Astrocyte (in vitro differentiated cells and primary cell): Measurements from ENCODE around the gene EXD1. TPM values are rescaled to one million over a fixed set of nuclear protein-coding genes. Genes with fewer than 3 reads are reported as not detected.

Source experiments
- DNase-seq: peaks from one replicate; pipeline ENCODE4 v3.0.0-alpha.2; 2010; ENCODE audit warnings: low read depth
- FAIRE-seq: peaks from 2 replicates; lab custom pipeline; 2011; peaks lifted over from hg19 to GRCh38; lab: Jason Lieb, UNC
- H2AFZ ChIP-seq: 2 replicates; pipeline ENCODE4 v1.6.0; 2012; ENCODE audit warnings: low read depth, low read length, inconsistent platforms
- H3K27ac ChIP-seq: 2 replicates; pipeline ENCODE4 v1.5.1; 2011; ENCODE audit warnings: low read depth, low read length, inconsistent platforms
- H3K27me3 ChIP-seq: 2 replicates; pipeline ENCODE4 v1.6.0; 2011; ENCODE audit warnings: low read length, inconsistent platforms; ENCODE audit not compliant: insufficient read depth
- H3K36me3 ChIP-seq: 2 replicates; pipeline ENCODE4 v1.5.1; 2011; ENCODE audit warnings: low read length, inconsistent platforms; ENCODE audit not compliant: insufficient read depth
- H3K4me1 ChIP-seq: 2 replicates; pipeline ENCODE4 v1.5.1; 2011; ENCODE audit warnings: low read length, inconsistent platforms; ENCODE audit not compliant: insufficient read depth
- H3K4me2 ChIP-seq: 2 replicates; pipeline ENCODE4 v1.6.0; 2012; ENCODE audit warnings: low read length, inconsistent platforms
- H3K4me3 ChIP-seq: 2 replicates; pipeline ENCODE4 v1.5.1; 2011; ENCODE audit warnings: low read depth, mild to moderate bottlenecking, low read length, inconsistent platforms; ENCODE audit not compliant: insufficient read depth
- H3K79me2 ChIP-seq: 2 replicates; pipeline ENCODE4 v1.6.0; 2012; ENCODE audit warnings: mild to moderate bottlenecking, low read length, inconsistent platforms; ENCODE audit not compliant: insufficient read depth
- H3K9ac ChIP-seq: 2 replicates; pipeline ENCODE4 v1.6.0; 2012; ENCODE audit warnings: mild to moderate bottlenecking, low read length, inconsistent platforms
- H3K9me3 ChIP-seq: 2 replicates; pipeline ENCODE4 v1.5.1; 2012; ENCODE audit warnings: low read depth, mild to moderate bottlenecking, low read length, inconsistent platforms; ENCODE audit not compliant: insufficient read depth
- H4K20me1 ChIP-seq: 2 replicates; pipeline ENCODE4 v1.6.0; 2012; ENCODE audit warnings: low read length, inconsistent platforms; ENCODE audit not compliant: insufficient read depth
- H3K27ac Mint-ChIP-seq: one replicate; pipeline ENCODE4 v1.8.0; 2021; ENCODE audit warnings: mild to moderate bottlenecking, mixed read lengths; ENCODE audit not compliant: unreplicated experiment
- H3K27me3 Mint-ChIP-seq: one replicate; pipeline ENCODE4 v1.8.0; 2021; ENCODE audit warnings: low read depth, mixed read lengths; ENCODE audit not compliant: unreplicated experiment
- H3K36me3 Mint-ChIP-seq: one replicate; pipeline ENCODE4 v1.8.0; 2021; ENCODE audit warnings: low read depth, mixed read lengths; ENCODE audit not compliant: unreplicated experiment
- H3K4me1 Mint-ChIP-seq: one replicate; pipeline ENCODE4 v1.8.0; 2021; ENCODE audit warnings: low read depth, mixed read lengths; ENCODE audit not compliant: unreplicated experiment
- H3K4me3 Mint-ChIP-seq: one replicate; pipeline ENCODE4 v1.8.0; 2021; ENCODE audit warnings: mild to moderate bottlenecking, moderate library complexity, mixed read lengths; ENCODE audit not compliant: unreplicated experiment
- H3K9me3 Mint-ChIP-seq: one replicate; pipeline ENCODE4 v1.8.0; 2021; ENCODE audit warnings: mild to moderate bottlenecking, mixed read lengths; ENCODE audit not compliant: unreplicated experiment
- EZH2 ChIP-seq: IDR thresholded peaks from 2 replicates; pipeline ENCODE4 v1.6.1; 2012; ENCODE audit warnings: mild to moderate bottlenecking, low read length, inconsistent platforms; ENCODE audit not compliant: insufficient read depth
- total RNA-seq: library from RNA; stranded (reverse); gene quantifications from 2 replicates; pipeline ENCODE4 v1.2.1, GENCODE V29; 2021
- TF ChIP-seq, protein P1 (sequence below): IDR thresholded peaks from 2 replicates; pipeline ENCODE4 v1.5.1; 2011; ENCODE audit warnings: low read depth, mild to moderate bottlenecking, inconsistent platforms, low read length, moderate library complexity; ENCODE audit not compliant: insufficient read depth

The EXD1 gene
- total RNA-seq, 1 donor from 2014 or later: 0.07 TPM

DNA sequence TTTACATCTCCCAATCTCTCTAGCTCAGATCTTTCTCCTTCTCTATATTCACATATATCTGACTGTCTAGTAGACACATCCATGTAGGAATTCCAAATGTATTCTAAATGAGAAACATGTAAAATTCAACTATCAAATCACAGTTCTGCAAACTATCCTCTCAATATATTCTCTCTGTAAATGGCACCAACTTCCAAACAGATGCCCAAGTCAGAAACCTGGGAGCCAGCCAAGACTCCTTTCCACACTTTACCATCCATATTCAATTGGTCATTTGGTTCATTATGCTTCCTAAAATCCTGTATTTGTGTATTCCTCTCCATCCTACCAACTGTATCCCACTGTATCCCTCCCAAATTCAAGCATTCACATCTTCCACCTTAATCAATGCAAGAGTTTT, 61.5 kb downstream of the EXD1 start:
- no peaks in the 10 kb centered on the region for H4K20me1 ChIP-seq
- Mint-ChIP-seq H3K27me3 (peaks cover 11% of the 10 kb centered on the region), H3K36me3 (no peaks in the 10 kb centered on the region), H3K27ac (no peak overlapping the region), H3K9me3 (no peaks in the 10 kb centered on the region), H3K4me1 (no peaks in the 10 kb centered on the region), H3K4me3 (no peak overlapping the region)
- no peaks in the 10 kb centered on the region for H3K9me3 ChIP-seq
- no peaks in the 10 kb centered on the region for H3K4me1 ChIP-seq
- no peak overlapping the region for H3K4me3 ChIP-seq
- H2AFZ ChIP-seq: no peak overlapping the region
- H3K36me3 ChIP-seq: no peaks in the 10 kb centered on the region
- DNase-seq (no peak), FAIRE-seq (no peak)
- H3K79me2 ChIP-seq: no peaks in the 10 kb centered on the region
- no peak overlapping the region for H3K9ac ChIP-seq
- no peak overlapping the region for H3K4me2 ChIP-seq
- TF ChIP-seq EZH2: no peak
- TF ChIP-seq, protein P1, sequence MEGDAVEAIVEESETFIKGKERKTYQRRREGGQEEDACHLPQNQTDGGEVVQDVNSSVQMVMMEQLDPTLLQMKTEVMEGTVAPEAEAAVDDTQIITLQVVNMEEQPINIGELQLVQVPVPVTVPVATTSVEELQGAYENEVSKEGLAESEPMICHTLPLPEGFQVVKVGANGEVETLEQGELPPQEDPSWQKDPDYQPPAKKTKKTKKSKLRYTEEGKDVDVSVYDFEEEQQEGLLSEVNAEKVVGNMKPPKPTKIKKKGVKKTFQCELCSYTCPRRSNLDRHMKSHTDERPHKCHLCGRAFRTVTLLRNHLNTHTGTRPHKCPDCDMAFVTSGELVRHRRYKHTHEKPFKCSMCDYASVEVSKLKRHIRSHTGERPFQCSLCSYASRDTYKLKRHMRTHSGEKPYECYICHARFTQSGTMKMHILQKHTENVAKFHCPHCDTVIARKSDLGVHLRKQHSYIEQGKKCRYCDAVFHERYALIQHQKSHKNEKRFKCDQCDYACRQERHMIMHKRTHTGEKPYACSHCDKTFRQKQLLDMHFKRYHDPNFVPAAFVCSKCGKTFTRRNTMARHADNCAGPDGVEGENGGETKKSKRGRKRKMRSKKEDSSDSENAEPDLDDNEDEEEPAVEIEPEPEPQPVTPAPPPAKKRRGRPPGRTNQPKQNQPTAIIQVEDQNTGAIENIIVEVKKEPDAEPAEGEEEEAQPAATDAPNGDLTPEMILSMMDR: no peak
- H3K27me3 ChIP-seq: no peaks in the 10 kb centered on the region
- H3K27ac ChIP-seq: no peak overlapping the region

DNA sequence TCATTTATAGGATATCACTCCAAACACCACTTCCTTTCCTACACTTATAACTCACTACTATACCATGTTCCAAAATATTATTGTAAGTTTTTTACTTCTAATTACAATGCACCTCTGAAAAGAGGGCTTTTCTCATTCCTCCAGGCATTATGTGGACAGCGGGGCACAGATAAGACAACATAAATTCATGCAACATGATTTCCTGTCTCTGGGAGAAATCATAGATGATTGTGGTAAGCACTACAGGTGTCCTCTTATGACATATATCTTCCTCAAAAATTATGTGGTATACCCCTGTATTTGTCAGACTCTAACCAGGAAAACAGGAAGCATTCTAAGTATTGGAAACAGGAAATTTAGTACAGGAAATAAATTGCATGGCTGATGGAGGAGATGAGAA, 68.8 kb downstream of the EXD1 start:
- H3K27ac ChIP-seq: no peak overlapping the region
- H3K4me3 Mint-ChIP-seq: no peak overlapping the region

DNA sequence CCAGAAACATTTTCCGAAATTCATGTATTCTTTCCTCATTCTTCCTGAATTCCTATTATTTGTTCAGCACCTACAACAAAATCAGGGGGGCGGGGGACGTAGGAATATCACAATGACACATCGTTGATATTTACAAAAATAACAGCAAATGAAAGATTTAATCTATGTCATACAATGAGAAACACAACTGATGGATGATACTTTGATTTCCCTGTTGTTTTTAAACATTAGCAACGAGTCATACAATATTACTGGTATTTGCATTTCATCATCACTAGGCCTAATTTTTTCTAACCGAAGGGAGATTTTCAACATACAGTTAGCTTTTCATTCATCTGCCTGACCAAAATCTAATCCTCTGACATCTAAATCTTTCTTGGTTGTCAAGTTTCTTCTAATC, 69.2 kb downstream of the EXD1 start:
- FAIRE-seq (no peak), DNase-seq (peak; percentile 42)
- H3K79me2 ChIP-seq: no peaks in the 10 kb centered on the region
- H4K20me1 ChIP-seq: no peaks in the 10 kb centered on the region
- Mint-ChIP-seq H3K4me1 (peaks cover 3% of the 10 kb centered on the region), H3K9me3 (no peaks in the 10 kb centered on the region), H3K27me3 (peaks cover 4% of the 10 kb centered on the region), H3K4me3 (no peak overlapping the region), H3K36me3 (no peaks in the 10 kb centered on the region), H3K27ac (peak overlapping the region; percentile 2)
- no peak overlapping the region for H3K4me3 ChIP-seq
- no peaks in the 10 kb centered on the region for H3K36me3 ChIP-seq
- H3K4me2 ChIP-seq: peak overlapping the region; percentile 11
- H3K9ac ChIP-seq: no peak overlapping the region
- TF ChIP-seq, protein P1: no peak
- no peak for TF ChIP-seq EZH2
- H3K27me3 ChIP-seq: no peaks in the 10 kb centered on the region
- H3K27ac ChIP-seq: peak overlapping the region; percentile 26
- H3K4me1 ChIP-seq: peaks cover 4% of the 10 kb centered on the region
- no peak overlapping the region for H2AFZ ChIP-seq
- no peaks in the 10 kb centered on the region for H3K9me3 ChIP-seq

More for the DNA sequence above, 68.8 kb downstream of the EXD1 start:
- H3K27me3 Mint-ChIP-seq: peaks cover 4% of the 10 kb centered on the region
- H4K20me1 ChIP-seq: no peaks in the 10 kb centered on the region
- no peaks in the 10 kb centered on the region for H3K27me3 ChIP-seq
- DNase-seq (peak; percentile 22), FAIRE-seq (no peak)
- H3K9me3 Mint-ChIP-seq: no peaks in the 10 kb centered on the region
- no peaks in the 10 kb centered on the region for H3K79me2 ChIP-seq
- TF ChIP-seq EZH2: no peak
- TF ChIP-seq, protein P1: no peak
- H3K4me3 ChIP-seq: no peak overlapping the region
- H3K9ac ChIP-seq: no peak overlapping the region
- H2AFZ ChIP-seq: no peak overlapping the region
- no peaks in the 10 kb centered on the region for H3K9me3 ChIP-seq
- H3K36me3 ChIP-seq: no peaks in the 10 kb centered on the region
- H3K4me2 ChIP-seq: peak overlapping the region; percentile 11
- no peaks in the 10 kb centered on the region for H3K36me3 Mint-ChIP-seq
- H3K4me1 Mint-ChIP-seq: peaks cover 3% of the 10 kb centered on the region
- peaks cover 4% of the 10 kb centered on the region for H3K4me1 ChIP-seq
- no peak overlapping the region for H3K27ac Mint-ChIP-seq
